ENCODE results near the gene C14orf93.

GRCh38 chr14:23043754-23044153 is 33.8 kb upstream of the C14orf93 start:
- TF ChIP-seq CTCF (conservative IDR thresholded peaks at IDR 0.05; ENCODE audit: low read depth, low read length): no peak
- no peak for TF ChIP-seq EZH2 (IDR thresholded peaks at IDR 0.05; ENCODE audit: borderline replicate concordance, low read depth, low read length, poor library complexity, severe bottlenecking)
